ENCODE data around the gene BUD31.

The BUD31 gene

DNA sequence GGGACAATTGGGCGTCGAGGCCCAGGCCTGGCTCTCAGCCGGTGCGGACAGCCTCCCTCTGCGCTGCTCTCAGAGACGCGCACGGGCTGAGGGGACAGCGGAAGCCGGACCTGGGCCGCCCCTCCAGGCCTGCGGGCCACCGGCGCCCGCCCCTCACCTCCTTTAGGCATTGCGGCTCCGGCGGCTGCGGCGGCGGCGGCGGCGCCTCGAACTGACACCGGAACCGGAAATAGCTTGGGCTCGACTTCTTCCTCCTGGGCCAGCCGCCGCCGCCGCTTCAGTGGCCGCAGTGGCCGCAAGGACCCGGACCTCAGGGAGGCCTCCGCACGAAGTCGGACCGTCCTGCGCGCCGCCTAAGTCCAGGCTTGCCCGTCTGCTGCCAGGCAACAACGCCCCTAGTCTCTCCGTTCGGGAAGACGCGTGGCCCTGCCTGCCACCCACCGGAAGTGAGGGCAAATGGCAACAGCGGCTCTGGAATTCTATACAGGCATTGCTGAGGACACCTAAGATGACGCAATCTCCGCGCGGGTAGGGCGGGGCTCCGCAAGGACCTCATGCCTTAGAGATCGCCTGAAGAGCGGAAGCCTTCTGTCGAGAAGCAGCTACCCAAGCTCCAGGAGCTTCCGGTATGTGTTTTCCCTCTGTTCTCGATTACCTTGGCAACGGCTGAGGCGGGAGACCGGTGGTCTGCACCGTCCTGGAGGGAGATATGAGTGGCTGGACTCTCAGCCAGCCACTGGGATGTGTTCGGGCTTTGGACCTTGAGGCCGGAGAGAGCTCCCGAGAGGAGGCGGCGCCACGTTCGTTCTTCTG, at the start of gene BUD31, which contains the start of gene PDAP1:
BUD31 (plus strand) TSS at position 591 of the 813 bp plus-strand sequence. CDS start 2,124 bp downstream, outside the sequence.
PDAP1 (minus strand) TSS at position 219 of the 813 bp plus-strand sequence; CDS start at position 170, 49 bp downstream.
- Mint-ChIP-seq H3K9me3 (no peaks in the 10 kb centered on the region), H3K27me3 (ENCODE audit: low read depth) (no peaks in the 10 kb centered on the region), H3K4me1 (ENCODE audit: low read depth) (peaks cover 40% of the 10 kb centered on the region), H3K27ac (peak within 1 kb of the TSS; percentile 94), H3K4me3 (peak within 1 kb of the TSS; percentile 100), H3K36me3 (ENCODE audit: low read depth) (peaks cover 34% of the 10 kb centered on the region)

GRCh38 chr7:99359465-99360154, 49.2 kb upstream of the BUD31 start:
- H3K4me1 Mint-ChIP-seq (ENCODE audit: low read depth), result peaks cover 1% of the 10 kb centered on the region
- peaks cover 27% of the 10 kb centered on the region for H3K36me3 Mint-ChIP-seq (ENCODE audit: low read depth)
- no peaks in the 10 kb centered on the region for H3K9me3 Mint-ChIP-seq

DNA sequence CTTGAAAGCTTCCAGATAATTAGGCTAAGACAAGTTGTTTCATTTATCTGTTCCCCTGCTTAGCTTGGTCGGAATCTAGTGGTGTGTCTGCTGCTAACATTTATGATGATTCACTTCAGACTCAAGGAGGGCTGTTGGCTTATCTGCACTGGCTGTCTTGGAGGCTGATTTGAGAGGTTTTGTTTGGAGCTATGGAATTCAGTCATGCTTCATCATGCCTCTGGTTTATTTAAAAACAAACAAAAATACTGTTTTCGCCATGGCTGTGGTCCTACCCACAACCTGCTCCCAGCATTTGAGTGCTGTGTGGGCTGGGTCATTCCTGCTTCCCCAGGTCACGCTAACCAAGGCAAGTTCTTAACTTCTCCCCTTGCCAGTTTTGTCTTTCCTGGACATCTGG, 46.0 kb upstream of the BUD31 start:
- no peak overlapping the region for H3K4me3 Mint-ChIP-seq
- no peak overlapping the region for H3K27ac Mint-ChIP-seq
- H3K4me1 Mint-ChIP-seq (ENCODE audit: low read depth), result peaks cover under 1% of the 10 kb centered on the region
- no peaks in the 10 kb centered on the region for H3K9me3 Mint-ChIP-seq
- peaks cover 33% of the 10 kb centered on the region for H3K36me3 Mint-ChIP-seq (ENCODE audit: low read depth)
- no peaks in the 10 kb centered on the region for H3K27me3 Mint-ChIP-seq (ENCODE audit: low read depth)

More at GRCh38 chr7:99359465-99360154, 49.2 kb upstream of the BUD31 start:
- no peak overlapping the region for H3K4me3 Mint-ChIP-seq
- H3K27ac Mint-ChIP-seq, result no peak overlapping the region
- no peaks in the 10 kb centered on the region for H3K27me3 Mint-ChIP-seq (ENCODE audit: low read depth)

DNA sequence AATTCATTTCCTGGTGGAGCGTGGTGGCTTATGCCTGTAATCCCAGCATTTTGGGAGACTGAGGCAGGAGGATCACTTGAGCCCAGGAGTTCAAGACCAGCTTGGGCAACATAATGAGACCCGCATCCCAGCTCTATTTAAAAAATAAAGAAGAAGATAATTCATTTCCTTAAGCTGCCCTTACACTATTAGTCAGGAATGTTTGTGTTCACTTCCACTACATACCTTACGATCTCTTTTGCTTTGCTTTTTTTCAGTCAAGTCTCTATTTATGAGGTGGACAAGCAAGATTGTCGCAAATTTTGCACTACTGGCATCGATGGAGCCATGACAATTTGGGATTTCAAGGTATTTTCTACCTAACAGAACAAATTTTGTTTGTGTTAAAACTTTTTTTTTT, 45.5 kb upstream of the BUD31 start:
- H3K36me3 Mint-ChIP-seq (ENCODE audit: low read depth), result peaks cover 28% of the 10 kb centered on the region
- H3K4me3 Mint-ChIP-seq, result no peak overlapping the region
- H3K9me3 Mint-ChIP-seq, result no peaks in the 10 kb centered on the region
- H3K27me3 Mint-ChIP-seq (ENCODE audit: low read depth), result no peaks in the 10 kb centered on the region
- no peaks in the 10 kb centered on the region for H3K4me1 Mint-ChIP-seq (ENCODE audit: low read depth)
- H3K27ac Mint-ChIP-seq, result no peak overlapping the region

DNA sequence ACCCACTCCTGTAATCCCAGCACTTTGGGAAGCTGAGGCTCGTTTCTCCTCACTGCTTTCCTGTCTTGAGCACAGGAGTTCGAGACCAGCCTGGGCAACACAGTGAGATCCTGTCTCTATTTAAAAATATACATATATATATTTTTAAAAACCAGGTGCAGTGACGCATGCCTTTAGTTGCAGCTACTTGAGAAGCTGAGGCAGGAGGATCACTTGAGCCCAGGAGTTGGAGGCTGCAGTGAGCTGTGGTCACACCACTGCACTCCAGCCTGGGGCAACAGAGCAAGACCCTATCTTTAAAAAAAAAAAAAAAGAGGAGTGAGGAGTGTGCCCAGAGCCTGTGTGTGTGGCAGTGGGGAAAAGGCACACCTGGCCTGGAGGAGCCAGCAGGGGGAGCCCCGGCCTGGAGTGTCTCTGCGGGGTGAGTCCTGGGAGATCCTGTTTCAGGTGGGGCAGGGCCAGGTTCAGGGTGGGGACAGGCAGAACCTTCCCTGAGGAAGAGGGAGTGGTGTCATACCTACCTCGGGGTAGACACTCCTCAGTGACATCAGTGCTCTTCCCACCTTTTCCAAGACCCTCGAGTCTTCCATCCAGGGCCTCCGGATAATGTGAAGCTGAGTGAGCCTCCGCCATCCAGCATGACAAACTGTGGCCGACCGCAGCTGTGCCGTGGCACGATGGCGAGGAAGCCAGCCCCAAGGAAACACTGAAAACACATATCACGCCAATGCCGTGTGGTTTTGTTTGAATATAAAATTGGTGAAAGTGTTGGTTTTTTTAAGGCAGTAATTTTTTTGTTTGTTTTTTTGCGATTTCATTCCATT, 43.2 kb upstream of the BUD31 start:
- Mint-ChIP-seq H3K9me3 (no peaks in the 10 kb centered on the region), H3K4me3 (no peak overlapping the region), H3K27me3 (ENCODE audit: low read depth) (no peaks in the 10 kb centered on the region), H3K27ac (no peak overlapping the region), H3K4me1 (ENCODE audit: low read depth) (peaks cover 13% of the 10 kb centered on the region), H3K36me3 (ENCODE audit: low read depth) (peaks cover 27% of the 10 kb centered on the region)

DNA sequence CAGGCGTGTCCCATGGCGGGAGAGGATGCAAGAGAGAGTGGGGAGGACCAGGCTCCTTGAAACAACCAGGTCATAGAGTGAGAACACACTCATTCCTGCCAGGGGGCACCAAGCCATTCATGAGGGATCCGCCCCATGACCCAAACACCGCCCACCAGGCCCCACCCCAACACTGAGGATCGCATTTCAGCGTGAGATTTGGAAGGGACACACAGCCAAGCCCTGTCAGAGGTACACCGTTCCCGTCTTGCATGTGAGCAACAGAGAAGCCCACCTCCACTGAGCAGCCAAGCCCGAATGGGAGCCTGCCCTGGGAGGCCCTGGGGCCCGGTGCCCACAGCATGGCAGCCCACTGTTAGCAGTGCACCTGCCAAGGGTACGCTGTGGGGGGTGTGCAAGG, 42.1 kb upstream of the BUD31 start:
- Mint-ChIP-seq H3K9me3 (no peaks in the 10 kb centered on the region), H3K4me1 (ENCODE audit: low read depth) (peaks cover 13% of the 10 kb centered on the region), H3K4me3 (no peak overlapping the region), H3K27me3 (ENCODE audit: low read depth) (no peaks in the 10 kb centered on the region), H3K27ac (no peak overlapping the region), H3K36me3 (ENCODE audit: low read depth) (peaks cover 21% of the 10 kb centered on the region)

- H3K4me3 Mint-ChIP-seq, result no peak overlapping the region
- H3K27me3 Mint-ChIP-seq (ENCODE audit: low read depth), result no peaks in the 10 kb centered on the region
- H3K9me3 Mint-ChIP-seq, result no peaks in the 10 kb centered on the region
- H3K36me3 Mint-ChIP-seq (ENCODE audit: low read depth), result peaks cover 26% of the 10 kb centered on the region
- peaks cover 19% of the 10 kb centered on the region for H3K4me1 Mint-ChIP-seq (ENCODE audit: low read depth)
- H3K27ac Mint-ChIP-seq, result no peak overlapping the region
These were observed 39.9 kb upstream of the BUD31 start for GRCh38 chr7:99368750-99369389.

- Mint-ChIP-seq H3K36me3 (ENCODE audit: low read depth) (peaks cover 26% of the 10 kb centered on the region), H3K27ac (peak overlapping the region; percentile 55), H3K4me1 (ENCODE audit: low read depth) (peaks cover 19% of the 10 kb centered on the region), H3K27me3 (ENCODE audit: low read depth) (no peaks in the 10 kb centered on the region), H3K4me3 (no peak overlapping the region), H3K9me3 (no peaks in the 10 kb centered on the region)
These were observed 38.9 kb upstream of the BUD31 start for GRCh38 chr7:99369767-99370391.

- Mint-ChIP-seq H3K4me3 (no peak overlapping the region), H3K27me3 (ENCODE audit: low read depth) (no peaks in the 10 kb centered on the region), H3K36me3 (ENCODE audit: low read depth) (peaks cover 15% of the 10 kb centered on the region), H3K27ac (no peak overlapping the region), H3K4me1 (ENCODE audit: low read depth) (peaks cover 19% of the 10 kb centered on the region), H3K9me3 (no peaks in the 10 kb centered on the region)
These were observed 37.3 kb upstream of the BUD31 start for GRCh38 chr7:99371376-99371920.

DNA sequence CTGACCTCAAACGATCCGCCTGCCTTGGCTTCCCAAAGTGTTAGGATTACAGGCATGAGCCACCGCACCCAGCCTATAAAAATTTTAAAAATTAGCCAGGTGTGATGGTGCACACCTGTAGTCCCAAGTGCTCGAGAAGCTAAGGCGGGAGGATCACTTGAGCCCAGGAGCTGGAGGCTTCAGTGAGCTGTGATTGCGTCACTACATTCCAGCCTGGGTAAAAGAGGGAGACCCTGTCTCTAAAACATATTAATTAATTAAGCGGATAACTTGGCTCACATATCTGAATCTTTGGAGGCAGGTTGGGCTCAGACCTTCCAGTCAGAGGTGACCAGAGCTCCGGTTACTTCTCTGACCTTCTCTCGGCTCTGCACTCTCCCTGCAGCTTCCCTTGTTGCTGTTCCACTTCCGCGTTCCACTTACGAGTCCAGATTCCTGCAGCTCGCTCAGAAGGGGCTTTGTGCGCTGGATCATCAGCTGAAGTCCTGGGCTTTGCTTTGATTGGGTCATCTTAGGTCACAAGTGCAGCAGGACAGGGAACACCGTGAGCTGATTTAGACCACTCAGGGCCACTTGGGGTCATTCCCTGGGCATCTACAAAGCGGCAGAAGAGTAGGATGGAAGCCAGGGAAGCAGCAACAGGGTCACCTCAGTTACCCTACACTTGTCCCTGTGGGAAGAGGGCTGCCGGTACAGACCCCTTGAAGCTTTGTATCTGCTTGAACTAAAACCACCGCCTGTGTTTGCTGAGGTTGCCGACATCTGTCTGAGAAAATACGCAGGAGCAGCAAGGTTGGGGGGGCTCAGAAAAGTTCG, 36.3 kb upstream of the BUD31 start:
- H3K9me3 Mint-ChIP-seq, result no peaks in the 10 kb centered on the region
- H3K27me3 Mint-ChIP-seq (ENCODE audit: low read depth), result no peaks in the 10 kb centered on the region
- H3K4me3 Mint-ChIP-seq, result peak overlapping the region; percentile 82
- H3K4me1 Mint-ChIP-seq (ENCODE audit: low read depth), result peaks cover 25% of the 10 kb centered on the region
- H3K27ac Mint-ChIP-seq, result no peak overlapping the region
- H3K36me3 Mint-ChIP-seq (ENCODE audit: low read depth), result peaks cover 16% of the 10 kb centered on the region

GRCh38 chr7:99373091-99374066, 35.4 kb upstream of the BUD31 start:
- Mint-ChIP-seq H3K27ac (peak overlapping the region; percentile 69), H3K36me3 (ENCODE audit: low read depth) (peaks cover 23% of the 10 kb centered on the region), H3K4me1 (ENCODE audit: low read depth) (peaks cover 28% of the 10 kb centered on the region), H3K4me3 (peak overlapping the region; percentile 82), H3K27me3 (ENCODE audit: low read depth) (no peaks in the 10 kb centered on the region), H3K9me3 (no peaks in the 10 kb centered on the region)

Measured in T-helper 1 cell treated with Interleukin-12 subunit alpha and Interleukin-12 subunit beta and Interleukin-4 antibody, amounts not matched to agents 30 μg/mL and 1 μg/mL, for 36 hours (primary cell).